Mammary epithelial cell (primary cell): ENCODE data around the gene KLC1.

Experiments
- CTCF ChIP-seq, 2 donors: IDR thresholded peaks in 1 of 2; conservative IDR thresholded peaks in 1 of 2; 2 replicates each; pipeline ENCODE4 v1.5.1; 2011 to 2012; ENCODE audit warnings: inconsistent platforms in 2 of 2, low read length in 2 of 2, mild to moderate bottlenecking in 2 of 2, control low read depth in 1 of 2, low read depth in 1 of 2; ENCODE audit not compliant: insufficient read depth in 1 of 2; ENCODE audit errors: extremely low read depth in 1 of 2
- EZH2 ChIP-seq: IDR thresholded peaks from 2 replicates; pipeline ENCODE4 v1.6.1; 2012; ENCODE audit warnings: low read length, inconsistent platforms, borderline replicate concordance

DNA sequence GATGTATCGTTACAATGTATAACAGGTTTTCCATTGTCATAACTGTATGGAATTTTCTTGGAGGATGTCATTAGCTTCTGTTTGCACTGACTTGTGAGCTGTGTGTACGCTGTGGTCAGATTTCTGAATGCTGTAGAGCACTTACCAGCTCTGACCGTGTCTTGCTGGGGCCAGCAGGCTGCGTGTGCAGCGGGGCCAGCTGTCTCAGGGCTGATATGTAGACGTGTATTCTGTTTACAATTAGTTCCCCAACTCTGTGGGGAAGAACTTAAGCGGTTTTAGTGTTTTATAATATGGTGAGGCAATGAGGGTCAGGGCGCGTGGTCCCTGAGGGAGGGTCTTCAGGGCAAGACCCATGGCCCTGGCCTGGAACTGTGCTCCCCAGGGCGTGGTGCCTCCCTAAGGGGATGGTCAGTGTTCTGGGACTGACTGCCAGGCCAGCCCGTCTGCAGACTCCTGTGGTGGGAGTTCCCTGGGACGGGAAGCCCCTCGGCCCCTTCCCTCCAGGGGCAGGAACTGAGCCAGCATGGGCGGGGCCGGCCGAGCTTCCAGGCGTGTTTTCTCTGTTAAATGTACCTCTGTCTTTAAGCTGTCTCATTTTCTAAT, 67.6 kb downstream of the KLC1 start:
- no peak for TF ChIP-seq CTCF (conservative IDR thresholded peaks at IDR 0.05 in 1 of 2, IDR thresholded peaks at IDR 0.05 in 1 of 2; ENCODE audit: extremely low read depth in 1 of 2, insufficient read depth in 1 of 2, low read depth in 1 of 2, low read length in 2 of 2)
- no peak for TF ChIP-seq EZH2
